GM18909 (cell line): ENCODE data around the gene MAML3.
A peak's percentile ranks its signal among the peaks of the same experiment; 100 is the strongest.

Source experiments
- ATAC-seq: cut with Tn5 transposase; IDR thresholded peaks from one replicate; pipeline ENCODE4 v1.9.1; 2021; ENCODE audit warnings: mild to moderate bottlenecking; ENCODE audit not compliant: unreplicated experiment, poor library complexity

Gene MAML3

GRCh38 chr4:139777757-139778156 lies 376.2 kb downstream of the MAML3 start:
- no peak for ATAC-seq

- no peak for ATAC-seq
Observed at GRCh38 chr4:139776235-139776634, 377.7 kb downstream of the MAML3 start.

GRCh38 chr4:139774759-139775487 lies 379.1 kb downstream of the MAML3 start:
- ATAC-seq = no peak

- no peak for ATAC-seq
Observed at GRCh38 chr4:139773560-139774318, 380.2 kb downstream of the MAML3 start.

- no peak for ATAC-seq
Observed at GRCh38 chr4:139770361-139770760, 383.6 kb downstream of the MAML3 start.

DNA sequence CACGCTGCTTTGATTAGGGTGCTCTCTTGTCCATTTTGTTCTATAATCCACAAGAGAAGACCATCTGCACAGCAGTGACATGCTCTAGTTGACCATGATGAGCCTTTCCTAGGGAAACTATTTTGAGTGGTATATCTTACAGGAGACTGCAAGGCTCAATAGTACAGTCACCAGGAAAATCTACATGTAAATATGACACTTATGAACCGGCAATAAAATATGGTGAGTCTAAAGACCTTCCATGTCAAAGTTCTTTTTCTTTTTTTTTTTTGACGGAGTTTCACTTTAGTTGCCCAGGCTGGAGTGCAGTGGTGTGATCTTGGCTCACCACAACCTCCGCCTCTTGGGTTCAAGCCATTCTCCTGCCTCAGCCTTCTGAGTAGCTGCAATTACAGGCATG lies 384.6 kb downstream of the MAML3 start:
- ATAC-seq = no peak

DNA sequence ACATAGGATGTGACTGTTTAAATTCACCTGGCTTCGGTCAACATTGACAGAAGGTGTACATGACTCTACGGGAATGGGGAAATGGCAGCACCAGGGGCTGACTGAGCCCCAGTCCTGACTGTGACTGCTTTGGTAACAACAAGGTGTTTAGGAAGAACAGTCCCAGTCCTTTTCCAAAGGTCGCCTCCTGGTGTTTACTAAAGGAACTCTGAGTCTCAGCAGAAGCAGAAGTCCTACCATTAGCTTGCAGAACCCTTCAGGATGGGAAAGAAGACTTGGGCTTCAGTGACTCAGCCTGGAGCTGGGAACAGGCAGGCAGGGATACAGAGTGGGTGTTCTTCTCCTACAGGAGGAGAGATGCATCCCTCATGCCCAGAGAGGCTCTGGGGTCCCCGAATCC lies 385.1 kb downstream of the MAML3 start:
- ATAC-seq = no peak

DNA sequence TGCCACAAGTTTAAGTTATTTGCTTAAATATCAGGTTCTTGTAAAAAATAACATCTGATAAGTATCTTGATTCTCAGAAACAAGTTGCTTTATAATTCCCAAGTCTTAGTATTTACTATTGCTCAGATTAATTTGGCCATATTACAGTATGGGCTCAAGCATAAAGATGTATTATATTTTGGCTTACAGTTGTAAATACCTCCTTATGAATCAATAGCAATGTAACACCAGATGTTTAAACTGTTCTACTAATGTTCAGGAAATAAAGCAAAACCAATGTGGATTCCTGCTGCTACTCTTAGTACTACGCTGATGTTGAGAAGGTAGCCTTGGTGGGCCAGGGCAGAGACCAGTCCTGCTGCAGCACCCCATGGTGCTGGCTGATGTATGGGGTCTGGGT lies 385.6 kb downstream of the MAML3 start:
- ATAC-seq = no peak

DNA sequence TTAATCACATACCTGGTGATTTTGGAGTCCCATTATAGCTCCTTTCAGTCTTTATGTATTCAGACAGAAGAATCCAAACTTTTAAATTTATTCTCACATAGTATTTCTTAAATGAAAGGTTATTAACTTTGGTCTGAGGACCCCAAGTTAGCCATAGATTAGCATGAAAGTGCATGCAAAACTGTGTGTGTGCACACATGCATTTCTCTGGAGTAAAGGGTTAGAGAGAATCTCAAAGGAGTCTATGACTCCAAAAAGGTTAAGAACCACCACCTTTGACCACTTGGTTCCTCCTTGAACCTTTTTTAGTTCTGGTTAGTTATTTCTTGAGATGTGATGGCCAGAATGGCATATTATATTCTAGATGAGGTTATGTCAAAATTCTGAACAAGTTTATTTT lies 386.4 kb downstream of the MAML3 start:
- no peak for ATAC-seq

DNA sequence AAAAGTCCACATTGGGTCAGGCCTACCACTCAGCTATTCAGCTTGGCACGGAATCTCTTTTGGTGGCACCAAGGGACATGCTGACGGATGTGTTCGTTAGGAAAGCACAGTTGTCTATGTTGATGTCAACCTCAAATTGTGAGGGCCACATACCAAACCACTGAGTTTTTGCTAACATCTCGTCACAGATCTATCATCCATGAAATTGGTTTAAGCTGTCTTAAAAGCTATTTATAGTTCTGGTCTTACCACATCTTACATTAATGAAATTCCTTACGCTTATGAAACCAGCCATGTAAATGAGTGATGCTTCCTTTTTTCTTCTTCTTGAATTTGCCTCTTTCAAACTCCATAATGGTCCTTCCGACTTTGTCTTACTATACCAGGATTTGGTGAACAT lies 386.8 kb downstream of the MAML3 start:
- no peak for ATAC-seq

DNA sequence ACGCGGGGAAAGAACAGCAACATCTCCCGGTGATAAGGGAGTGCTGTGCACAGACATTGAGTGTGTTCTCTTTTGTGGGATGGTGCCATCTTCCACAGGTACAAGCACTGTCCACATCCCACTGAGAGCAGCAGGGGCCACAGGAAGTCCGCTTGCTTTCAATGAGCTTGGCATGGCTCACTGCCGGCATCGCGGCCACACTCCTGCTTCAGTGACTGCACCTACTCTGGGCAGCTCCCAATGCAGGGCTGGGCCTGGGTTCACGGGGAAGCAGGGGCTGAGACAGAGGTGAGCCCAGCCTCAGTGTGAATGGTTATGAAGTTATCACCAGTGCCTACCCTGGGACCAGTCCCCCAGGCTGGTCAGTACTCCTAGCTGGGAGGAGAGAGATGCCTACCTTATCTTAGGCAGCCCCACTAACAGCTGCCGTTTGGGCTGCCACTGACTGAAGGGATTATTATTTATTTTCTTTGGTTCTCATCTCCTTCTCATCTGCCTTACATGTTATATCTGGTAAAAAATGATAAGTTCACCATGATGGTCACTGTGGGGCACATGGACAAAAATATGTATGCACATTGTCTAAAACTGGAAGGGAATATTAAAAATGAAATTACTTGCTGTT lies 389.2 kb downstream of the MAML3 start:
- no peak for ATAC-seq

- ATAC-seq = no peak
Observed at GRCh38 chr4:139764182-139764581, 389.8 kb downstream of the MAML3 start.

GRCh38 chr4:139763672-139764071 lies 390.3 kb downstream of the MAML3 start:
- ATAC-seq = no peak

- ATAC-seq = no peak
Observed at GRCh38 chr4:139763205-139763604, 390.8 kb downstream of the MAML3 start.

DNA sequence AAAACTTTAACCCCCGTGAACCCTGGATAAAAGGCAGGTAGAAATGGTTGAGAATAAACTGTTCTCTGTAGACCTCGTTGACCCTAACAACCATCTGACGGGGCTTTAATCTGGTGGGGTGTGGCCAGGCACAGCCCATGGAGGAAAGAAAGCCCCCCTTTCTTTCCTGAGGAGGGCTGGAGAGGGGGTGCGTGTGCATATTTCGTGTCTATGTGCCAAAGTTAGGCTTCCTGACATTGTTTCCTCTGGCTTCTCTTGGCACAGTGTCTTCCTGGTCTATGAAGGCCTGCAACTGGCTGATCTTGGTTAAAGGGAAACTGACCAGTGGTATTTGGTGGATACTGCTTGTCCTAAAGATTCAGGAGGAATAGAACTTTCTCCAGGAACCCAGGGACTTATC lies 391.3 kb downstream of the MAML3 start:
- no peak for ATAC-seq

- ATAC-seq = peak; percentile 68
Observed at GRCh38 chr4:139761461-139761860, 392.5 kb downstream of the MAML3 start.

DNA sequence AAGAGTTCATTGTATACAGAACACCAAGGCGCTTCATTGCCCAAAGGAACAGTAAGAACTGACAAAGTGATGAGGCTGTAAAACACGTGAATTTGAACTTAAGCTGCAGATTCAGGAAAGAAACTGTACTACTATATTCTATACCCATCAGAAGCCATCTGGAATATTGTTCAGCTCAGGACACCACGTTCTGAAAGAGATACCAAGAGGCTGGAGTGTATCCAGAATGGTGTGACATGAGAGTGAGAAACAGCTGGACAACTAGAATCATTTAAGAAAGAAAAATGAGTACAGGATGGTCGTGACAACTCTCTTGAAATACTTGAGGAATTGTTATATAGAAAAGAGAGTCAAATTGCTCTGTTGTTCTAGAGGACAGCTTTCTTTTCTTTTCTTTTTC lies 393.4 kb downstream of the MAML3 start:
- ATAC-seq = no peak

DNA sequence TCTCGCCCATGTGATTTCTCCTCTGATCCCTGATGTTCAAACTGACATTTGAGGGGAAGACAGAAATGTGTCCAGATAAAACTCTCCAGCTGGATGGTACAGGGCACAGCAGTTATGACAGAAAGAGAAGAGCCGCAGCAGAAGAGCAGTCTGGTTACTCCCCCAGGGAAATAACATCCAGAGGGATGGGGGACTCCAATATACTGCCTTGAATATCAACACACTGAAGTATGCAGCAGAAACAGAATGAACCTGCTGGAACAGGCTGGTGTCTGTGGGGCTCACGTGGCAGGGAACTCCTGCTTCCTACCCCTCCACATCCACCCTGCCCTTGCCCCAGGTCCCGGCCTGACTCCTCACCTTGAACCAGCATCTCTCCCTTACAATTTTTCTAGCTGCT lies 394.9 kb downstream of the MAML3 start:
- ATAC-seq = no peak

DNA sequence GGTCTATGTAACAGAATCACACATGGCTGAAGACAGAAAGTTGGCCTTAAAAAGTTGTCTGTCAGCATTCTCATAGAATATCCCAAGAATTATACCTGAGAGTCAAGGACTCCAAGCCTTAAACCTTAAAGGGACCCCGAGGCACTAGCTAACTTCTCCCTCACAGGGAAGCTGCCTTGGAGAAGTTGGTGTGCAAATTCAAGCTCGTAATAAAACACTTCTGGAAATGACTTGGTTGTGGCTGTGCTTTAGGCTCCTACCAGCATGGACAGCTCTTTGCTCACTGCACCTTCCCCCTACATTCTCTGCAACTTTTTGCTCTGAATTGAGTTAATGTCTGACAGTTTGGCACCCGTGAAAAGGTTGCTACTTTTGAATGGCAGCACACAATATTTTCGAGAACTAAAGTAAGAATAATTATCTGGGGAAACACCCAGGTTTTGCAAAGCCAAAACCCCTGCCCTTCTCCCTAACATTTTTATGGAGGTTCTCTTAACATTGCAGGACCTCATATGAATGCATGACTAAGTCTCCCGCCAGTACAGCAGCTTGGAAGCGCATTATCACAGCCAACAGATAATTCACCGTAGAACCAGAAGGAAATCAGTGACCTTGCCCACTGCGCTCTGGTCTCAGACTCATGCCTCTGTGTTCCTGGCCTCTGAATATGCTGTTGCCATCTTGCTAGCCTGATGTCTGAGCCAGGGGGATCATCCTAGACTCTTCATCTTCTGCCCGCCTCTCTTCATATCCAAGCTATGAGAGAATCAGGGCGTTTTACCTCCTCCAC lies 397.4 kb downstream of the MAML3 start:
- no peak for ATAC-seq

GRCh38 chr4:139754938-139755337 lies 399.0 kb downstream of the MAML3 start:
- no peak for ATAC-seq

- no peak for ATAC-seq
Observed at GRCh38 chr4:139753686-139754085, 400.3 kb downstream of the MAML3 start.
